B cell (primary cell): ENCODE data around the gene RARRES2. TPM values are rescaled to one million over a fixed set of nuclear protein-coding genes. Genes with fewer than 3 reads are reported as not detected.

Source experiments
- ATAC-seq: fragments of 200-7000 bp; cut with Tn5 transposase; one replicate; pipeline ENCODE4 v1.10.0; 2021; ENCODE audit warnings: low read depth, mild to moderate bottlenecking, moderate number of reproducible peaks, moderate library complexity
- CTCF ChIA-PET: fragments of 350-600 bp; sonication (Branson Sonifier 250); formaldehyde crosslinking; loops from one replicate; lab custom pipeline; 2021; ENCODE audit warnings: antibody characterized with exemption, inconsistent platforms; lab: Charles Lee
- POLR2A ChIA-PET: fragments of 350-600 bp; sonication (Branson Sonifier 250); formaldehyde crosslinking; loops from one replicate; lab custom pipeline; 2021; ENCODE audit warnings: antibody characterized with exemption; lab: Charles Lee
- DNase-seq: peaks from one replicate; pipeline ENCODE4 v3.0.0; 2013
- H2AFZ ChIP-seq: 2 replicates; pipeline ENCODE4 v1.6.1; 2012; ENCODE audit warnings: mild to moderate bottlenecking, low read depth, low read length; ENCODE audit not compliant: insufficient read depth, poor library complexity, severe bottlenecking
- H3K27ac ChIP-seq, 2 donors: 1 replicate in 1 of 2; 2 replicates in 1 of 2; pipeline ENCODE4 v1.5.1; 2012 to 2013; ENCODE audit warnings: low read length in 2 of 2, mild to moderate bottlenecking in 2 of 2, moderate library complexity in 1 of 2
- H3K27me3 ChIP-seq, 4 experiments: fragments of 200-600 bp in 1 of 4; sonication (generic) in 1 of 4; replicated peaks in 1 of 4; 1 replicate in 2 of 4; 2 replicates in 2 of 4; pipeline versions ENCODE4 v1.6.1 to v1.7.0; 2013 to 2016; ENCODE audit warnings: low read length in 3 of 4, mild to moderate bottlenecking in 2 of 4, mixed read lengths in 1 of 4, moderate library complexity in 1 of 4; ENCODE audit not compliant: insufficient read depth in 4 of 4, control insufficient read depth in 3 of 4; ENCODE audit errors: control extremely low read depth in 1 of 4
- H3K36me3 ChIP-seq, 2 experiments: replicated peaks in 1 of 2; 1 replicate in 1 of 2; 2 replicates in 1 of 2; pipeline versions ENCODE4 v1.6.1 to v1.7.1; 2013; ENCODE audit warnings: low read length in 1 of 2; ENCODE audit not compliant: insufficient read depth in 2 of 2, control insufficient read depth in 1 of 2; ENCODE audit errors: control extremely low read depth in 1 of 2, extremely low read depth in 1 of 2
- H3K4me1 ChIP-seq, 2 donors: fragments of 200-600 bp in 1 of 2; sonication (generic) in 1 of 2; 1 replicate in 1 of 2; 2 replicates in 1 of 2; pipeline versions ENCODE4 v1.5.1 to v1.6.1; 2013 to 2017; ENCODE audit warnings: low read length in 2 of 2; ENCODE audit not compliant: control insufficient read depth in 2 of 2, insufficient read depth in 2 of 2
- H3K4me2 ChIP-seq: replicated peaks from 2 replicates; pipeline ENCODE3; 2012; ENCODE audit warnings: mild to moderate bottlenecking, low read depth, low read length; ENCODE audit not compliant: poor library complexity, severe bottlenecking
- H3K4me3 ChIP-seq, 5 experiments: fragments of 200-600 bp in 1 of 5; sonication (generic) in 1 of 5; 1 replicate in 3 of 5; 2 replicates in 2 of 5; pipeline versions ENCODE4 v1.5.1 to v1.7.0; 2011 to 2016; ENCODE audit warnings: low read length in 4 of 5, mild to moderate bottlenecking in 4 of 5, low read depth in 2 of 5, control low read depth in 1 of 5, moderate library complexity in 1 of 5; ENCODE audit not compliant: insufficient read depth in 1 of 5; ENCODE audit errors: control extremely low read depth in 1 of 5, extremely low read depth in 1 of 5
- H3K79me2 ChIP-seq: fragments of 200-600 bp; sonication (generic); one replicate; pipeline ENCODE4 v1.6.0; 2016; ENCODE audit warnings: low read length; ENCODE audit not compliant: control insufficient read depth, insufficient read depth
- H3K9ac ChIP-seq: fragments of 200-600 bp; sonication (generic); 2 replicates; pipeline ENCODE4 v1.6.1; 2017; ENCODE audit warnings: mild to moderate bottlenecking, low read length, moderate library complexity
- H3K9me3 ChIP-seq, 3 donors: one replicate each; pipeline versions ENCODE4 v1.6.1 to v1.7.1; 2013; ENCODE audit warnings: low read length in 2 of 3; ENCODE audit not compliant: control insufficient read depth in 2 of 3, insufficient read depth in 1 of 3; ENCODE audit errors: control extremely low read depth in 1 of 3
- H4K20me1 ChIP-seq: 2 replicates; pipeline ENCODE4 v1.6.0; 2012; ENCODE audit warnings: mild to moderate bottlenecking, low read length; ENCODE audit not compliant: insufficient read depth, control insufficient read depth, poor library complexity, severe bottlenecking
- H3K27ac Mint-ChIP-seq: one replicate; pipeline ENCODE4 v1.8.0; 2021; ENCODE audit warnings: mixed read lengths
- H3K27me3 Mint-ChIP-seq: one replicate; pipeline ENCODE4 v1.8.0; 2021; ENCODE audit warnings: mixed read lengths
- H3K4me1 Mint-ChIP-seq: one replicate; pipeline ENCODE4 v1.8.0; 2021; ENCODE audit warnings: mixed read lengths
- H3K4me3 Mint-ChIP-seq: one replicate; pipeline ENCODE4 v1.8.0; 2021; ENCODE audit warnings: mixed read lengths
- H3K9me3 Mint-ChIP-seq: one replicate; pipeline ENCODE4 v1.8.0; 2022; ENCODE audit warnings: mixed read lengths; ENCODE audit not compliant: insufficient read depth
- EZH2 ChIP-seq: IDR thresholded peaks from 2 replicates; pipeline ENCODE4 v1.6.1; 2012; ENCODE audit warnings: borderline replicate concordance, low read depth, mild to moderate bottlenecking, moderate library complexity, low read length; ENCODE audit not compliant: insufficient read depth, poor library complexity, severe bottlenecking
- WGBS: methylation state at CpG from one replicate; pipeline ENCODE4 v1.1.5; 2013; ENCODE audit warnings: missing lambda C conversion rate; ENCODE audit not compliant: insufficient coverage; 5-methylcytosine and 5-hydroxymethylcytosine counted together
- intact Hi-C: fragments of 100-400 bp; cut with micrococcal nuclease; formaldehyde crosslinking; loops from one replicate; pipeline ENCODE4 v1.10.0; 2022
- polyA plus RNA-seq: library from polyadenylated mRNA; depleted of rRNA; stranded (reverse); fragments of >200 nt; gene quantifications from 2 replicates; pipeline ENCODE4 v1.2.3, GENCODE V29; 2012
- total RNA-seq, 2 donors: library from RNA; stranded (reverse); fragments of 120-200 nt in 1 of 2; gene quantifications; 1 replicate in 1 of 2; 2 replicates in 1 of 2; pipeline versions ENCODE4 v1.2.3 to v1.2.4, GENCODE V29; 2013 to 2022
- TF ChIP-seq, protein P1 (sequence below): fragments of 200-600 bp; IDR thresholded peaks from one replicate; pipeline ENCODE4 v1.8.0; 2022; ENCODE audit warnings: antibody characterized with exemption, mild to moderate bottlenecking

Gene RARRES2
- total and polyA plus RNA-seq, 2 donors (not counting 1 experiment from before 2014, with no cell fraction given), result not detected

- 94% methylated on average over 48 of the region's 48 CpGs for whole genome bisulfite sequencing
- Mint-ChIP-seq H3K27me3 (no peaks in the 10 kb centered on the region), H3K4me1 (peaks cover 70% of the 10 kb centered on the region), H3K9me3 (no peaks in the 10 kb centered on the region), H3K27ac (peak overlapping the region; percentile 59), H3K4me3 (no peak overlapping the region)
- H3K4me2 ChIP-seq, result no peak overlapping the region
- no peak overlapping the region for H2AFZ ChIP-seq
- H3K36me3 ChIP-seq, result peaks cover 0 to 36% of the 10 kb centered on the region in 2 experiments
- peaks cover 33% of the 10 kb centered on the region for H3K79me2 ChIP-seq
- peaks cover 26% of the 10 kb centered on the region for H4K20me1 ChIP-seq
- H3K27me3 ChIP-seq, result no peaks in the 10 kb centered on the region
- ATAC-seq (no peak), DNase-seq (no peak)
- ChIA-PET CTCF (interaction anchor here (1.4 to 7.3 kb wide), 3 partner anchors 15 to 48 kb away, joined by 4 to 71 read pairs (median 59); a partner anchor contains a TSS), POLR2A (interaction anchor here (1.7 to 6.6 kb wide), 2 partner anchors 10 to 36 kb away, joined by 6 to 120 read pairs; a partner anchor contains a TSS)
- intact Hi-C loops, result no loop called here
- H3K27ac ChIP-seq, result no peak overlapping the region
- no peaks in the 10 kb centered on the region for H3K9me3 ChIP-seq
- H3K9ac ChIP-seq, result no peak overlapping the region
- no peak overlapping the region for H3K4me3 ChIP-seq
- peaks cover 26 to 53% of the 10 kb centered on the region in 2 donors for H3K4me1 ChIP-seq
- TF ChIP-seq, protein P1, sequence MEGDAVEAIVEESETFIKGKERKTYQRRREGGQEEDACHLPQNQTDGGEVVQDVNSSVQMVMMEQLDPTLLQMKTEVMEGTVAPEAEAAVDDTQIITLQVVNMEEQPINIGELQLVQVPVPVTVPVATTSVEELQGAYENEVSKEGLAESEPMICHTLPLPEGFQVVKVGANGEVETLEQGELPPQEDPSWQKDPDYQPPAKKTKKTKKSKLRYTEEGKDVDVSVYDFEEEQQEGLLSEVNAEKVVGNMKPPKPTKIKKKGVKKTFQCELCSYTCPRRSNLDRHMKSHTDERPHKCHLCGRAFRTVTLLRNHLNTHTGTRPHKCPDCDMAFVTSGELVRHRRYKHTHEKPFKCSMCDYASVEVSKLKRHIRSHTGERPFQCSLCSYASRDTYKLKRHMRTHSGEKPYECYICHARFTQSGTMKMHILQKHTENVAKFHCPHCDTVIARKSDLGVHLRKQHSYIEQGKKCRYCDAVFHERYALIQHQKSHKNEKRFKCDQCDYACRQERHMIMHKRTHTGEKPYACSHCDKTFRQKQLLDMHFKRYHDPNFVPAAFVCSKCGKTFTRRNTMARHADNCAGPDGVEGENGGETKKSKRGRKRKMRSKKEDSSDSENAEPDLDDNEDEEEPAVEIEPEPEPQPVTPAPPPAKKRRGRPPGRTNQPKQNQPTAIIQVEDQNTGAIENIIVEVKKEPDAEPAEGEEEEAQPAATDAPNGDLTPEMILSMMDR, result no peak
- TF ChIP-seq EZH2, result no peak
Observed at GRCh38 chr7:150371131-150371995, 29.9 kb upstream of the RARRES2 start.
